Endometrial microvascular endothelial cells (primary cell): ENCODE data around the gene FGF9. TPM values are rescaled to one million over a fixed set of nuclear protein-coding genes. Genes with fewer than 3 reads are reported as not detected.

Experiments
- in situ Hi-C: cut with HindIII; loops from 2 replicates; pipeline ENCODE4 v1.10.0; 2017; ENCODE audit warnings: low sequenced_read_pairs, low pct_unique_long_range_greater_than_20kb; ENCODE audit errors: inconsistent ontology term
- total RNA-seq: library from RNA; depleted of rRNA; stranded (reverse); fragments of >200 nt; gene quantifications from one replicate; pipeline ENCODE4 v1.2.3, GENCODE V29; 2015; ENCODE audit errors: inconsistent ontology term

FGF9 gene
- not detected for total RNA-seq

DNA sequence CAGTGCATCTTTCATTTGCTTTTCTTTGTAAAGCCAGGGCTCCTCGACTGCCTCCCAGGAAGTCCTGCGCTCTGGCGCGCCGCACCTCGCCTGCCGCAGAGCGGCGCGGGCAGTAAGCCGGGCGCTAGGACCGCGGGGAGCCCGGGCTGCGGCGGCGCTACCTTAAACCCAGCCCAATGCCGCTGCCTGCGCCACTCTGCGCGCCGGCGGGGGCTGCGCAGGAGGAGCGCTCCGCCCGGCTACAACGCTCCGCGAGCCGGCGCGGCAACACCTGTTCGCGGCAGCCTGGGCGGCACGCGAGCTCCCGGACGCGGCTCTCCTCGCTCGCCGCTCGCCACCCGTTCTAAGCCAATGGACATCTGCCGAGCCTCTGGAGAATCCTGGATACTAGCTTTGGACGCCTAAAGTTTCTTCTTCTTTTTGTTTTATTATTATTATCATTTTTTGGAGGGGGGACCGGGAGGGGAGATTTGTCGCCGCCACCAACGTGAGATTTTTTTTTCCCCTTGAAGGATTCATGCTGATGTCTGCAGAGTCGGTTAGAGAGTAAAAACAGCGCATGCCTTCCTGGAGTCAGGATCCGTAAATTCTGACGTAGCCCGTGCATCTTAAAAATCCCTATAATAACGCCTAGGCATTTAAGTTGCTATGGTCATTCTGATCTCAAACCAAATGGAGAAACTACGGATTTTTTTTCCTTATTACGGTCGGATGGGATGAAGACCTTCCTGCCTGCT is at the start of gene FGF9:
Gene FGF9 (plus strand): TSS at position 191 of the 737 bp plus-strand sequence. CDS start 840 bp downstream, outside the sequence.
- in situ Hi-C loops, result no loop called here

DNA sequence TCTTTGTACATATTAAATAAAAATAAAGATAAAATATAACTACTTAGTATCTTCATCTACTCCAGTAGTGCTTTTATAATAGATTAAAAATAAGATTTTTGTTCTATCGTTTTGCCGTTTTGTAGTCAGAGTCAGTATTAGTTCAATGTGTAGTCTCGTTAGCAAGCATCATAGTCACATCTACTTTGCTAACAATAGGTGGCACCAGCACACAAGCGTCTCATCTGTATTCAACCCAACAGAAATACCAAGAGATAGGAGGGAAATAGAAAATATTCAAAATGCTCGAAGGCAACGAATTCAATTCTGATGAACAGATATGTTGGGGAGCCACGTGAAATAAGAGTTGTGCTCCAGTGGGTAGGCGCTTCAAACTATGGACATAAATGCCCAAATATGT is 45.5 kb upstream of the FGF9 start:
- in situ Hi-C loops, result no loop called here

- in situ Hi-C loops, result no loop called here
These were observed 38.7 kb upstream of the FGF9 start for GRCh38 chr13:21632196-21632595.

- in situ Hi-C loops, result no loop called here
These were observed 34.2 kb upstream of the FGF9 start for GRCh38 chr13:21636656-21637055.

GRCh38 chr13:21637296-21637695 is 33.6 kb upstream of the FGF9 start:
- in situ Hi-C loops, result no loop called here

DNA sequence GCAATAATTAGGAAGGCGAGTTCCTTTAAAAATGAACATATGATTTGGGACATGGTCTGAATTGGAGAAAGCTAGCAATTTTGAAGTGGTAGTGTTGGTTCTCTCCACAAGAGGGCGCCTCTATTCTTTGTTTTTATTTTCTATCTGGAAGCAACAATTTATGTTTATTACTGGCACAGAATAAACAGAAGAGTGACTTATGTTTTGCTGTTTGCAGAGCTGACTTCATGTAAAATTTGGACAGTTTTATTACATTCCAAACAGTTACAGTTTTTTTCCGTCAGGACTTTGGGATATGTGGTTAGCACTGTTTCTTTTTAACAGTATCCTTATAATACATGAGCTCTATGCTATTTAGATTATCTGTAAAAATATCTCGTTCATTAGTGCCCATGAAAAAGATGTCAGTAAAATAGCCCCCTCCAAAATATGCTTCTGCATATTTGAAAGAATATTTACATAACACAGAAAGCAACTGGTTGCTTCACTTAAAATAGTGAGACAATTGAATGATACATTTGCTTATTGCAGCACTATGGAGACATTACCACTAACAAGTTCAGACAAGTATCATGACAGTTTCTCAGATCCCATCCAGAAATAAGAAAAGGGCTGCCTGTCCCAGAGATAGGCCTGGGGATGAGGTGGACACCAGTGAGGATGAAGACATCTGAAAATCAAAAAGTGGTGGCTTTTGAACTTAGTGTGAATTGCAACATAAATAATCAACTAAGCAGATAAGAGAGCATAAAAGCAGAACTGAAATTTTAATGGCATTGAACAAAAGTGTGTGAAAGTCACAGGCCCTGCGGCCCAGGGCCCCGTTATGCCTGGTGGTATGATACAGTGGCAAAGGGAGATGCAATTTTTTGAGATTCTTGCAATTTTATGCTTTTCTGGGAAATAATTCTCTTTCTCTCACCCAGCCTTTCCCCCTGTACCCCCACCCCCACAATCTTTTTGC is 32.3 kb upstream of the FGF9 start:
- in situ Hi-C loops, result no loop called here

GRCh38 chr13:21639561-21639960 is 31.3 kb upstream of the FGF9 start:
- in situ Hi-C loops, result no loop called here

DNA sequence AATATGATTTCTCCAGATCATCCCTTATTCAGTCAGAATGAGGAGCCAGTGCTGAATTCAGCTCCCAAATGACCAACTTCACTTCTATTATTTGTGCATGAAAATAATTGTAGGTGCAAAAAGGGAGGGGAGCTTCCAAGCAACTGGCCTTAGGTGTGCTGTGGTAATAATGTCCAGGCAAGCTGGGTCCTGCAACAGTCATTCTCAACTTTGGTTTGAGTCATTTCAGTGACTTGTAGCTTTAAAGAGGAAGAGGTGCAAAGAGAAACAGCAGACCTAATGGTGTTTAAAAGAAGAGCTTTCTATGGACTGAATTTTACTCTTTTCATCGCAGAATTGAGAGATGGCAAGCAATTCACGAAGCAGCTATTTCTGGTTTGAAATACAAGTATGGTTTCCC is 29.2 kb upstream of the FGF9 start:
- in situ Hi-C loops, result no loop called here

DNA sequence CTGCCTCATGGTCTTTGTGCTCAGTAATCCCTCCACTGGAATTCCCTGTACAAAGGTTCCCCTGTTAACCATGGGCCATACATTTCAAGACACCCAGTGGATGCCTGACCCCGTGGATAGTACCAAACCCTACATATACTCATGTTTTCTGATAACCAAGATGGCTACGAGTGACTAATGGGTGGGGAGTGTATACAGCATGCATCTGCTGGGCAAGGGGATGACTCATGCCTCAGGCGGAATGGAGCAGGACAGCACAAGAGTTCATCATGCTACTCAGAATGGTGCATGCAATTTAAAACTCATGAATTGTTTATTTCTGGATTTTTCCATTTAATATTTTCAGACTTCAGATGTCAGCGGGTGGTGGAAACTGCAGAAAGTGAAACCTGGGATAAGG is 13.3 kb upstream of the FGF9 start:
- in situ Hi-C loops, result no loop called here

- in situ Hi-C loops, result no loop called here
These were observed 11.8 kb upstream of the FGF9 start for GRCh38 chr13:21659087-21659486.

DNA sequence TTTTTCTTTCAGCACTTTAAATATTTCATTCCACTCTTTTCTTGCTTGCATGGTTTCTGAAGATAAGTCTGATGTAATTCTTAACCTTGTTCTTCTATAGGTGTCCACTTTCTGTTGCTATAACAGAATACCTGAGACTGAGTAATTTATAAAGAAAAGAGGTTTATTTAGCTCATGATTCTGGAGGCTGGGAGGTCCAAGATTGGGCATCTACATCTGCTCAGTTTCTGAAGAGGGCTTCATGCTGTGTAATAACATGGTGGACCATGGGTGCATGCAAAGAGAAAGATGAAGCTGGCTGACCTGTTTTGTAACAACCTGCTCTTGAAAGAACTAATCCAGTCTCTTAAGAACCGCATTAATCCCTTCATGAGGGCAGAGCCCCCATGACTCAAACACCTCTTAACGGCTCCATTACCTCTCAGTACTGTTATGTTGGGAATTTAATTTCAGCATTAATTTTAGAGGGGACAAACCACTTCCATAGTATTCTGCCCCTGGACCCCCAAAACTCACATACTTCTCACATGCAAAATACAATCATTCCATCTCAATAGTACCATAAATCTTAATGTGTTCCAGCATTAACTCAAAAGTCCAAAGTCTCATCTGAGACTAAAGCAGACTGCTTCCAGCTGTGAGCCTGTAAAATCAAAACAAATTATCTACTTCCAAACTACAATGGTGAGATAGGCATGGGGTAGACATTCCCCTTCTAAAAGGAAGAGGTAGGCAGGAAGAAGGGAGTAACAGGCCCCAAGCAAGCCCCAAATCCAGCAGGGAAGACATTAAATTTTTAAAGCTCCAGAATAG is 9.6 kb upstream of the FGF9 start:
- in situ Hi-C loops, result no loop called here

DNA sequence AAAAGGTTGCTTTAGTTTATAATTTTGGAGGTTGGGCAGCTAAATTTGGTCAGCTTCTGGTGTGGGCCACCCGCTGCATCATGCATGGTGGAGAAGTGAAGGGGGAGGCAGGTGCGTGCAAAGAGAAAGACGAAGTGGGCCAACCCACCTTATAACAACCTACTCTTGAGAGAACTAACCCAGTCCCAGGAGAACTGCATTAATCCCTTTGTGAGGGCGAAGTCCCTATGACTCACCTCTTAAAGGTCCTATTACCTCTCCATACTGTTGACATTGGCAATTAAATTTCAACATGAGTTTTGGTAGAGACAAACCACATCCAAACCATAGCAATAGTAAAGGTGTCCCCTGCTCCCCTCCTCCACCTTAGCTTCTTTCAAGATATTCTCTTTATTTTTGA is 7.7 kb upstream of the FGF9 start:
- in situ Hi-C loops, result no loop called here

- in situ Hi-C loops, result no loop called here
These were observed 2.1 kb upstream of the FGF9 start for GRCh38 chr13:21668732-21669275.

DNA sequence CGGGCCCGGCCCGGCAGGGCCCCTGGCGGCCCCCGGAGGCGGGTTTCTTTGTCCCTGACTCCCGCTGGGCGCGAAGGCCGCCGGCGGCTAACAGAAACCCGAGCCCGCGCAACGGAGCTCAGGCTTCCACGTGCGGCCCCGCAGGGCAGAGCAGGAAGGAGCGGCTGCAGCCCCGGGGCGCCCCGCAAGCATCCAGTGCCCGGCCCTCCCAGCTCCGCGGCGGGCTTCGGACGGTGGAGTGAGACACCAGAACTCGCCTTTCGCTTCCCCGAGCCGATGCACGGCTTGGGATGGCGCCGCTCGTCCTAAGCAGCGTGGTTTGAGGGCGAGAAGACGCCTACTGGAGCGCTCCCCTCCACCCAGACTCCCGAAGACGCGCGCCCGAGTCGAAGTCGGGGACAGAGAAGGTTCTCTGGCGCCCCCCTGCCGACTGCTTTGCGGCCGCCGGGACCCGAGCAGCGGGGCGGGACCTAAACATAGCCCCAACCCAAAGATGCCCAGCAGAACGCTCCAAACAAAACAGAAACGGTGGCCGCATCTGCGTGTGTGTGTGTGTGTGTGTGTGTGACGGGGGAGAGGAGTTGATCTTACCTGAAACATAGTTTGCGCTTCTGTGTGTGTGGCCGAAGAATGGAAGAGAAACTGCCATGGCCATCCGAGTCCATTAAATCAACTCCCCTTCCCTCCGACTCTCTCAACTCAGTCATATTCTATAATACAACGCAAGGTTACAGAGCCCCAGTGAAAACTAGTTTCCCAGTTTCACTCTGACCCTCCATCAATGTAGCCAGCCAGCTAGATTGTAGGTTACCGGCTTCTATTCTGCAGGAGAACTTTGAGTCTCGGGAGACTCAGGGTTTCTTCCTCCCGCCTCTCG is 629 bp upstream of the FGF9 start:
- in situ Hi-C loops, result no loop called here

DNA sequence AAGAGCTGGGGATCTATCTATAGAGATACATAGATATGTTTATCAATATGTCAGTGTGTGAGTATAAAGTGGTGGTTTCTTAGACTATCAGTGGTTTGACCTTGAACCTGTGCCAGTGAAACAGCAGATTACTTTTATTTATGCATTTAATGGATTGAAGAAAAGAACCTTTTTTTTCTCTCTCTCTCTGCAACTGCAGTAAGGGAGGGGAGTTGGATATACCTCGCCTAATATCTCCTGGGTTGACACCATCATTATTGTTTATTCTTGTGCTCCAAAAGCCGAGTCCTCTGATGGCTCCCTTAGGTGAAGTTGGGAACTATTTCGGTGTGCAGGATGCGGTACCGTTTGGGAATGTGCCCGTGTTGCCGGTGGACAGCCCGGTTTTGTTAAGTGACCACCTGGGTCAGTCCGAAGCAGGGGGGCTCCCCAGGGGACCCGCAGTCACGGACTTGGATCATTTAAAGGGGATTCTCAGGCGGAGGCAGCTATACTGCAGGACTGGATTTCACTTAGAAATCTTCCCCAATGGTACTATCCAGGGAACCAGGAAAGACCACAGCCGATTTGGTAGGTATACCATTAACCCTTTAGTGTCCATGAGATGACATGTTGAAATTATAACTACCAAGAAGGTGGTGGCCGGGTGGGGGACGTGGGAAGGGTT is 880 bp downstream of the FGF9 start:
- in situ Hi-C loops, result no loop called here

GRCh38 chr13:21672287-21672680 is 1.4 kb downstream of the FGF9 start:
- in situ Hi-C loops, result no loop called here

GRCh38 chr13:21672796-21673538 is 2.1 kb downstream of the FGF9 start:
- in situ Hi-C loops, result no loop called here
